Activated T-helper 9 cell treated with anti-CD3 and anti-CD28 coated beads, Interleukin-2, amount 50 U/mL, for 16 hours (primary cell): ENCODE results near the gene DSCAML1.

Source experiments
- DNase-seq: peaks from one replicate; pipeline ENCODE4 v3.0.0-alpha.2; 2020; ENCODE audit warnings: low read depth

The DSCAML1 gene

GRCh38 chr11:117759305-117759704 lies 37.7 kb downstream of the DSCAML1 start:
- no peak for DNase-seq

- no peak for DNase-seq
Observed at GRCh38 chr11:117754030-117754429, 43.0 kb downstream of the DSCAML1 start.

GRCh38 chr11:117752721-117753237 lies 44.2 kb downstream of the DSCAML1 start:
- no peak for DNase-seq

- no peak for DNase-seq
Observed at GRCh38 chr11:117752071-117752470, 44.9 kb downstream of the DSCAML1 start.

GRCh38 chr11:117750916-117751662 lies 45.9 kb downstream of the DSCAML1 start:
- DNase-seq, result no peak

GRCh38 chr11:117750357-117750756 lies 46.7 kb downstream of the DSCAML1 start:
- DNase-seq, result no peak

GRCh38 chr11:117749541-117749910 lies 47.5 kb downstream of the DSCAML1 start:
- no peak for DNase-seq

GRCh38 chr11:117748771-117749540 lies 48.1 kb downstream of the DSCAML1 start:
- DNase-seq, result no peak

- DNase-seq, result no peak
Observed at GRCh38 chr11:117747892-117748291, 49.1 kb downstream of the DSCAML1 start.

GRCh38 chr11:117745346-117745745 lies 51.7 kb downstream of the DSCAML1 start:
- DNase-seq, result no peak

- no peak for DNase-seq
Observed at GRCh38 chr11:117744471-117745150, 52.4 kb downstream of the DSCAML1 start.

- no peak for DNase-seq
Observed at GRCh38 chr11:117743121-117743815, 53.7 kb downstream of the DSCAML1 start.

- DNase-seq, result no peak
Observed at GRCh38 chr11:117738246-117738957, 58.6 kb downstream of the DSCAML1 start.

GRCh38 chr11:117735350-117735977 lies 61.6 kb downstream of the DSCAML1 start:
- DNase-seq, result no peak

- DNase-seq, result no peak
Observed at GRCh38 chr11:117734601-117735024, 62.4 kb downstream of the DSCAML1 start.

- DNase-seq, result no peak
Observed at GRCh38 chr11:117733316-117733715, 63.7 kb downstream of the DSCAML1 start.

- DNase-seq, result no peak
Observed at GRCh38 chr11:117731722-117732290, 65.2 kb downstream of the DSCAML1 start.

- DNase-seq, result no peak
Observed at GRCh38 chr11:117730208-117730800, 66.7 kb downstream of the DSCAML1 start.

- DNase-seq, result no peak
Observed at GRCh38 chr11:117725048-117725734, 71.8 kb downstream of the DSCAML1 start.
